Stimulated activated CD4-positive, alpha-beta T cell treated with anti-CD3 and anti-CD28 coated beads, TNF-alpha, amount 100 ng/mL, for 1 hour (primary cell): Measurements from ENCODE around the gene CYP2R1.
"Not testable (repeated sequence)": the region's sequence is repeated elsewhere in the genome, so short reads cannot be mapped to it uniquely, and the experiment has no call there.

Source experiments
- DNase-seq, 3 donors: peaks; one replicate each; pipeline ENCODE4 v3.0.0-alpha.2; 2020; ENCODE audit warnings: low read depth in 3 of 3, low spot score in 1 of 3

Gene CYP2R1

DNA sequence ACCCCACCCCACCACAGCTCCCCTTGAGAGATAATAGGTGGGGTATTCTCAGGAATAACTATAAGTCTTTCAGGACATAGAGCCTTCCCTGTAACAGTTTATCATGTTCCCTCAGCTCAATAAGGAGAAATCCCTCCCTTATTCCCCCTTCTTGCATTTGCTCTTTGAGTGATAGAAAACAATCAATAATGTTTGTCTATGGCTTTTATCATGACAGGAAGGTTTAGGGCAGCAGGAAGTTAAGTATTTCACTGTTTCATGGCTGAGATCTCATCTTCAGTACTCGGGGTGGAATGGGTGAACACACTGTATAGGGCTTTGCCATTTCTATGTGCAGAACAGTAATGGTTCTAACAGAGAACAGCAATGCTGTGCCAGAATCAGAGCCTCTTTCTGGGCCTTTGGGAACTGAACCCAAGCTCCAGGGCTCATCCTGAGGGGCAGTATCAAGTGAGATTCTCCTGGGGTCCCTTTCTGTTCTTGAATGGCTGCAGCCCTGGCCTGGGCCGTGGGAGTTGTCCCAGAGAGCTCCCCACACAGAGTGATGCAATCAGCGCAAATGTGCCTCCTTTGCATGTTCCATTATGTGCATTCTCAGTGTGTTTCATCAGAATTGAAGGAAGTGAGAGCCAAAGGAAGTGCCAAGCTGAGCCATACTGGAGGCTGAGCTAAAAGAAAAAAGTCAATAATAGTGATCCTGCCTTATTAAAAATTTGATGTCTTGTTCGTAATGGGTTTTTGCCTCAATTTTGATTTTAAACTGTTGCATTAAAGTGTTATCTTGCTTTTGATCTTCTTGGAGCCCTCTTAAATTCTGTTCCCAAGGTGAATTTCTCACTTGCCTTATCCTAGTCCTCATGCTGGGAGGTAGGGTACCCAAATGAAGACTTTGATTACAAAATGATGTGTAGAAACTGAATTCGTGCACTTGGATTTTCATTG, 2.9 kb upstream of the CYP2R1 start:
- DNase-seq: no peak

DNA sequence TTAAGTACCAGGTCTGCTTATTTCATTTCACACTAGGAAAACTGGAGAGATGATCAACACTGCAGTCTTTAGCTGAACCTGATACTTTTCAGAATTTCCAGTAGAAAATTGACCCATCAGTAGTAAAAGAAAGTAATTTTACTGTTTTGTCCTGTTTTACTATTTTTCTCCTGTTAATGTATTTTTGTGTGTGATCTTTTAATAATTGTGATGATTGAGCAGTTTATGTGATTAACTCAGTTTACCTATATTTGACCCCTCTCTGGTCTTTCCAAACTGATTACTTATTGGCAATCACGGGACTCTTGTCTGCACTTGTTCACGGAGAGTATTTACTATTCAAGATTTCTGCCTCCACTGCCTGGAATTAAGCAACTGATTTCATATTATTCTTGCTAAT, 546 bp upstream of the CYP2R1 start:
- DNase-seq: no peak

DNA sequence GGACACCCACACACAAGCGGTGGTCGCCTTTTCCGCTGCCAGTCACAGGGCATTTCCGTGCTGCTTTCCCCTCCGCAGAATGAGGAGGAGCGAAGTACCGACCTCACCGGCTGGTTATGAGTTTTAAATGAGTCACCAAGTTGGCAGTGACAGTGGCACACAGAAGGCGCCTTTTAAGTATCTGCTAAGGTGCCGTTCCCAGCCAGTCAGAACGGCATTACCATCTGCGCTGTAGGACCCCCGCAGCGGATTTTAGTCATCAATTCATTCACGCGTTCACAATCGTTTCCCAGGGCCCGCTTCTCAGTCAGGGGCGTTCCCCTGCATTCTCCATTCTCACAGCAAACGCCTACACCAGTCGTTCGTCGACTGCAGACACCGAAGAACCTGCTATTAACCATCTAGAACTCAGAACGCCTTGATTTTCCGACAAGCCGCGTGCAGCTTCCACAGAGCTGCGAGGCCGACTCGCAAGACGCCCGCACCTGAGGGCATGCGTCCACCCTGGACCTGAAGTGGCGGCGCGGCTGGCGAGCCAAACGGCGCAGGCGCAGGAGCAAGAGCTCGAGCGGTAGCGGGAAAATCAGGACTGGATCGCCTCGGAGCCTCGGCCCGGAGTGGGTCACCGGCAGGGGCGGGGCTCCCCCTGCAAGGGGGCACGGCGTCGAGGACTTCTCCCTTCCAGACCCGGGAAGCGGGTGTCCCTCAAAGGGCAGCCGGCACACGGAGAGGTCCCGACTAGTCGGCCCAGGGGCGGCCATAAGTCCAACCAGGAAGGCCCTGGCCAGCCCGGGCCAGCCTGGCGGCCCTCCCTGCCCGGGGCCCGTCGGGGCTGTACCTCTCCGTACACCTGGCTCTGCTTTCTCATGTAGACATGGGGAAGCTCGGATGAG, 642 bp downstream of the CYP2R1 start:
- DNase-seq: peak; percentile 60 to 70 (median 68)

DNA sequence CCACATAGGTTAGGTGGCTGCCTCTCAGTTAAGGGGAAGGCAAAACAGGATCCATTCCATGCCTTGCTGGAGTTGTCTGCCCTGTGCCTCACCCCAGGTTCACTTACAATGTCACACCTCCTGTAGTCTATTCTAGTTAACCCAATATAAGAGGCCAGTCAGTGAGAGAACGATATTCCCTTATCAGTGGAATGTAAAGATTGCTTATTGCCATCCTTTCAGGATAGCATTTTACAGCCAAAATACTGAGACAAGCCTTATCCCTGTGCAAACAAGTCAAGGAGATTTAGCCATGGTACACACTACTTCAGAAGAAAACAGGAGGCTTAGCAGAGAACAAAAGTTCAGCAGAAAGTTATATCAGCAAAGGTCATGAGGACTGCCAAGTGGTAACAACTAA, 5.5 kb downstream of the CYP2R1 start:
- no peak for DNase-seq

DNA sequence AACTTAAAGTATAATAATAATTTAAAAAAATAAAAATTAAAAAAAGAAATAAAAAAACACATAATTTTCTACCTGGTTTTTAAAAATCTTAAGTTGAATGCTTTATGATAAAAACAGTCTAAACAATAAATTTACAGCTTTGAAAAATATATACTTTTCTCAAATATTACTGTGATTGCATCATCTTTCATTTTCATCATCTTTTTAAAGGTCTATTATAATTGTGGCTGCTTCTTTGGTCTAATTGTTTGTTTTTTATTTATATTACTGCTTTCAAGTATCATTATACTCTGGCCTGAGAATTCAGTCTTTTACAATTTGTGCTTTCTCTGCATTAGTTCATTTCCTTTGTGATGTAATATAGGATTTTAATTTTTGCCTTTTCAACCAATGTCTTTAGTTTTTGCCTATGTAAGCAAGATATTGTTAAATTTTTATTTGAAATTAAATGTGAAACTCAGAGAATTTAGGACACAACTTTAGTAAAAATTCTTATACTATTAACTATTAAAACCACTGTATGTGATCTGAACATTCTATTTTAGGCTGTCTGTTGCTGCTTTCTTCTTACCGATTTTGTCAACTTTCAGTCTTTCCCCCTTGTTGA, 7.3 kb downstream of the CYP2R1 start:
- no peak for DNase-seq

DNA sequence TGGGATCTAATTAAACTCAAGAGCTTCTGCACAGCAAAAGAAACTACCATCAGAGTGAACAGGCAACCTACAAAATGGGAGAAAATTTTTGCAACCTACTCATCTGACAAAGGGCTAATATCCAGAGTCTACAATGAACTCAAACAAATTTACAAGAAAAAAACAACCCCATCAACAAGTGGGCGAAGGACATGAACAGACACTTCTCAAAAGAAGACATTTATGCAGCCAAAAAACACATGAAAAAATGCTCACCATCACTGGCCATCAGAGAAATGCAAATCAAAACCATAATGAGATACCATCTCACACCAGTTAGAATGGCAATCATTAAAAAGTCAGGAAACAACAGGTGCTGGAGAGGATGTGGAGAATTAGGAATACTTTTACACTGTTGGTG, 8.3 kb downstream of the CYP2R1 start:
- DNase-seq: not testable (repeated sequence)

DNA sequence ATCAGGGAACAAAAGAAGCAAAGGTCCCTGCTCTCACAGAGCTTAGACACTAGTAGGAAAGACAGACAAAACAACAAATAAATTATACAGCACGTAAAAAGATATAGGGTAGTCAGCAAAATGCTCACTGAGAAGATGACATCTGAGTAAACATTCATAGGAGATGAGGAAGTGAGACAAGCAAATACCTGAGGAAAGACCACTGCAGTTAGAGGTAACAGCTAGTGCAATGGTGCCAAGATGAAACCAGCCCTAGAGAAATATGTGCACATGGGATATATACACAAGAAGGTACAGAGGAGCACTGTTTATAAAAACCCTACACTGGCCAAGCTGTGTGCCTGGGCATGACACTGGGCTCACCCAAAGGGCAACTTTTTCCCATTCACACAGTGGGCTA, 9.8 kb downstream of the CYP2R1 start:
- DNase-seq: no peak

DNA sequence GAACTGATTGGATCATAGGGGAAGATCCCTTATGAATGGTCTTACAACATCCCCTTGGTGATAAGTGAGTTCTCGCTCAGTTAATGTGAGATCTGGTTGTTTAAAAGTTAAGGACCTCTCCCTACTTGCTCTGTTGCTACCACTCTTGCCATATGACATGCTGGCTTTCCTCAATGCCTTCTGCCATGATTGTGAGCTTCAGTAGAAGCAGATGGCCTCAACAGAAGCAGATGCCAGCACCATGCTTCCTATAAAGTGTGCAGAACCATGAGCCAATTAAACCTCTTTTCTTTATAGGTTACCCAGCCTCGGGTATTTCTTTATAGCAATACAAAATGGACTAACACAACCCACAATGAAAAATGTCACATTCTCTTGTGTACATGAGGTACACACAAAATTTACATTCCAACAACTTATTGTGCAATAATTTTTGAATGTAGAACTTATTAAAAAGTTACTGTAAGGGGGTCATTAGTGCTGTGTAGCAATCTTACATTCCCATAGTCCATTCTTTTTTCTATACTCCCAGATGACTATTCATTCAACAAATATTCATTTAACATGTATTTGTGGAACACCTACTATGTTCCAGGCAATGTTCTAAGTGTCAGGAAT, 10.3 kb downstream of the CYP2R1 start:
- no peak for DNase-seq

DNA sequence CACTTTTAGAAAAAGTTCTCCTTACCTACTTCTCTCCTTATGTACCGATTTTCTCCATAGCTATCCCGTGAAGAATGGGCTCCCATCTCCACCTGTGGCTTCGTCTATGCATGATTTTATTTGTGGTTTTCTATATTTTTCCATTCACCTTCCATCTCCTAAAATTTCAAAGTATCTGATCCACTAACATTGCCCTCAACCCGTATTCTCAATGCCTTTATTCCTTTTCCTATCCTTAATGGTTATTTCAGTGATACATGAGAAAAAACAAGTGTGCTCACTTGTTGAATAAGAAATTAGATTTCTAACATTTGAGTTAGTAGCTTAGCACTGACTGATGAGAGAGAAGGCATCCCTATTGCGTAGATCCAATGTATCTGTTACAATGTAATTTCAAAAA, 16.9 kb downstream of the CYP2R1 start:
- no peak for DNase-seq

DNA sequence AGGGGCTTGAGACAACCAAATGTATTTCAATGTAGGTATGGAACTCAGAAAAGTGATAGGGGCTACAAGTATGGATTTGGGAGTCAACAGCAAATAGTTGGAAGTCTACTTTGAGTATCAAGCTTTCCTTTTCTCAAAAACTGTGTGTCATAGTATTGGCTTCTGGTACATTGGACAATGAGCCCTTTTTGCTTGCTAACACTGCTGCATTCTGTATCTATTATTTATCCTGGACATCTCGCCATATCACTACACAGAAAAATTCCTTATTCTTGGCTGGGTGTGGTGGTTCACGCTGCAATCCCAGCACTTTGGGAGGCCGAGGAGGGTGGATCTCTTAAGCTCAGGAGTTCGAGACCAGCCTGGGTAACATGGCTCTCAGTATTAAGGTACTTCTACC, 18.4 kb downstream of the CYP2R1 start:
- DNase-seq: no peak

DNA sequence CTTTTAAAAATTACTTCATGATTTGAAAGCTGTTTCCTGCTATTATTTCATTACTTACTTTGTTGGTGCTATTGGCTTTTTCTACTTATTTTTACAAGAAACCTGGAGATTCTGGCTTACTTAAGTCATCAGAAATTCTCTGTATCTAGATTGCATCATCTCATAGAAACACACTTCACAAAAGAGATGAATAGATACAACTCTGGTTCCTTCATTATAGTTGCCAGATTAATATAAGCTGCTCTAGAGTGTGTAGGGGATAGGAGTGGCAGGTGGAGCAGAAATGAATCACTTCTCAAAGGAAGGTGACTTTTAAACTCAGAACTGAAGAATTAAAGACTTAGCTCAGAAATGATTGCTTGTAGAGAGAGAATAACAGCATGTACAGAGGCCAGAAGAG, 20.0 kb downstream of the CYP2R1 start:
- DNase-seq: no peak

DNA sequence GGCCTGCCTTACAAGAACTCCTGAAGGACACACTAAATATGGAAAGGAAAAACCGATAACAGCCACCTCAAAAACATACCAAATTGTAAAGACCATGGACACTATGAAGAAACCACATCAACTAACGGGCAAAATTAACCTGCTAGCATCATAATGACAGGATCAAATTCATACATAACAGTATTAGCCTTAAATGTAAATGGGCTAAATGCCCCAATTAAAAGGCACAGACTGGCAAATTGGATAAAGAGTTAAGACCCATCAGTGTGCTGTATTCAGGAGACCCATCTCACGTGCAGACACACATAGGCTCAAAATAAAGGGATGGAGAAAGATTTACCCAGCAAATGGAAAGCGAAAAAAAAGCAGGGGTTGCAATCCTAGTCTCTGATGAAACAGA, 28.3 kb downstream of the CYP2R1 start:
- not testable (repeated sequence) for DNase-seq

DNA sequence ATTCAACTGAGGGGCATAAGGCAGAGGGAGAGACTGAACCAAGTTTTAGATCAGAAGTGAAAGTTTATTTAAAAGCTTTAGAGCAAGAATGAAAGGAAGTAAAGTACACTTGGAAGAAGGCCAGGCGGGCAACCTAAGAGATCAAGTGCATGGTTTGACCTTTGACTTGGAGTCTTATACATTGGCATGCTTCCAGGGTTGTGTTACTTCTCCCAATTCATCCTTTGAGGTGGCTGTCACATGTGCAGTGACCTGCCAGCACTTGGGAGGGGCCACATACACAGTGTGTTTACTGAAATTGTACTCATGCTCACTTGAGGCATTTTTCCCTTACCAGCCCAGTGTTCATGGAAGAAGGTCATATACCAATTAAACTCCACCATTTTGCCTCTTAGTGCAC, 30.4 kb downstream of the CYP2R1 start:
- DNase-seq: no peak

DNA sequence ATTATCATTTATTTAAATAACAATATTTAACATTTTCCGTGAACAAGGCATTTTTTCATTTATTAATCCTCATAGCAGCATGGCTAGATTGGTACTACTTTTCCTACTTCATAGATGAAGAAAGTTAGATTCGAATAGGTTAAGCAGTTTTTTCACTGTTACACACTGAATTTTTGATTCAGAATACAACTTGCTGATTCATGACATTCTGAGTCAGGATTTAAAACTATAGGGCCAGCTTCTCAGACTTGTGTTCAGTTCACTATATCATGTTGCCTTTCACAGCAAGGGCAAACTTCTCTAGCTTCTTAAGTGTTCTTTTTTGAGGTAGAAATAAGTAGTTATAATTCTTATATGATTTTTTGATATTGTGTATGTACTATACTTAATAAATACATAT, 31.5 kb downstream of the CYP2R1 start:
- no peak for DNase-seq

DNA sequence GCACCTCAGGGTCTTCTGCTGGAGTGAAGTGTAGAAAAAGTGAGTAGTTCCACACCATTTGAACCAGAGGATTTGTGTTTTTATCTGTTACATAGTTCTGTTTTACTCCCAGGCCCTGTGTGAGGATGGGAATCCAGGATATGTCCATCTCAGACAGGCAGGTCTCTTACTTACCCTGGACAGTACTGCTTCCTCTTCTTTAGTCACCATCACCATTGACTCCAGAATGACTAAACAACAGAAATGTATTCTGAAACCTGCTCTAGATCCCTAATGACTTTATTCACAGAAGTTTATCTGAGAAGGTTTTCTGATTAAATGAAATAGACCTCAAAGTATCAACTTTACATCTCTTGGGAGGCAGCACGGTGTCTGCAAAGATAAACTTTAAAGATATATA, 33.6 kb downstream of the CYP2R1 start:
- DNase-seq: no peak

DNA sequence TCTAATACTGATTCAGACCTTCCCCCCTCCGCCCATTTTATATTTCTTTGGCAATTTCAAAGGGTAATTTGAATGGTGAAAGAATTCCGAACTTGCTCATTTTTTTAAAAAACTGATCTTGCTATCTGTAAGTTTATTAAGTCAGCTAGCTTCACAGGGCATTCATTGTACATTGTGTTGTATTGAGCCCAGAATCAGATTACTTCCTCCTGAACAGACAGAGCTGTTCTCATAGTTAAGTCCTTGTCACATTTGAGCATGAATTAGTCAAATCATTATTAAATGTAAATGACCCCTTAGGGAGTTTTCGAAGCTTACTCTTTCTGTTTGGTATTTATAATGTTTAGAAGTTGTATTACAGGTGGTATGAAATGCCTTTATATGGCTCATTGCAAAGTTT, 34.4 kb downstream of the CYP2R1 start:
- no peak for DNase-seq

DNA sequence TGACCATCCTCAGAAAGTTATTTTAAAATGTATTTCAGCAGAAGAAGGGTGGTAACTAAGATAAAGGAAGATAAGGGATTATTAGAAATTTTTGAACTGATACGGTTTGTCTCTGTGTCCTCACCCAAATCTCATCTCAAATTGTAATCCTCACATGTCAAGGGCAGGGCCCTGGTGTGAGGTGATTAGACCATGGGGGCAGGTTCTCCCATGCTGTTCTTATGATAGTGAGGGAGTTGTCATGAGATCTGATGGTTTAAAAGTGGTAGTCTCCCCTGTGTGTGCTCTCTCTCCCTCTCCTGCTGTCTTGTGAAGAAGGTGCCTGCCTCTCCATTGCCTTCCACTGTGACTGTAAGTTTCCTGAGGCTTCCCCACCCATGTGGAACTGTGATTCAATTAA, 36.1 kb downstream of the CYP2R1 start:
- DNase-seq: no peak

DNA sequence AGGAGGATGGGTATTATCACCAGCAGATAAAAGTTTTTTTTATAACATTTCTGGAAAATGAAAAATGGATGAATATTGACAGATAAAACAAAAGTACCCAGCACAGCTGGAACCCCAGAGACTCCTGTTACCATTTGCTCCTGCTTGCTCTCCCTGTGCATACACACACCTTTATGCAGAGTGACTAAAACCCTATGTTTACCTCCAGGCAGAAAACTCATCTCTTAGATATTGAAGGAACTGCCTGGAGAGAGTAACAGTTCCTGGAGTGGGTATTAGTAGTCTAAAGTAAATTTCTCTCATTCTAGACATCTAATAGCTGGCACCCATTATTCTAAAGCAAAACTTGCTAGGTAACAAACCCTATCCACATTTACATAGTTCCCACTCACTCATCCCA, 38.0 kb downstream of the CYP2R1 start:
- no peak for DNase-seq

DNA sequence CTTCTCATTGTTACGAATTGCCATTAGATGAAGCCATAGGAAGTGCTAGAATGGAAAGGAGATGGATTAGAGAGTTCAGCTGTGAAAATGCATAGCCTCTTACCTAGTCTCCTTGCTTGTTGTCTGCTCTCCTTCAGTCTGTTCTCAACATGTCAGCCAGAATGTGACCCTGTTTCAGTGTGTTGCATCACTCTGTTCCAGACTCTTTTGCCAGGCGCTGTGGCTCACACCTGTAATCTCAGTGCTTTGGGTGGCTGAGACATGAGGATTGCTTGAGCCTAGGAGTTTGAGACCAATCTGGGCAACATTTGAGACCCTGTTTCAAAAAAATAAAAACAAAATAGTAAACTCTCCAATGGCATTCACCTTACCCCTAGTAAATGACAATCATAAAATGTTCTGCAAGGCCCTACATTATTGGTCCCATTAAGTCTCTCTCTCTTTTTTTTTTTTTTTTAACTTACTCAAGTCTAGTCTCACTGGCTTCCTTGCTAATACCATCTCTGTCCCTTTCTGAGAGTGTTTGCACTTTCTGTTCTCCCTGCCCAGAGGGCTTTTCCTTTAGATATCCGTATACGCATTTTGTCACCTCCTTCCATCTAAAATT, 39.4 kb downstream of the CYP2R1 start:
- DNase-seq: no peak

DNA sequence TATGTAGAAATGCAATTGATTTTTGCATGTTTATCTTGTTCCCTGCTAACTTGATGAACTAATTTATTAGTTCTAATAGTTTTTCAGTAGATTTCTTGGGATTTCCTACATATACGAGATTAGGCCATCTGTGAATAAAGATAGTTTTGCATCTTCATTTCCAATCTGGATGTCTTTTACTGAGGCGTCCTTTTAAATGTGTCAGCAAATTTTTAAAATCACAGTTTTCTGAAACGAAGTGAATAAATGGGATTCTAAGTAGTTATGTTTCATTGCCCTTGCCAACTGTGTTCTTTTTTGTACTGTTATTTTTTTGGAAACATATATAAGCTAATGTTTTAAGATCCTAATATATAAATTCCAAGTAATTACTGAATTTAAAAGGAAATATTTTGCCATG, 50.0 kb downstream of the CYP2R1 start:
- DNase-seq: no peak
